ENCODE results near the gene OST4.

The OST4 gene

GRCh38 chr2:27094353-27094984 lies 23.0 kb upstream of the OST4 start:
- Histone ChIP-seq H3K27ac (no peak overlapping the region), H3K36me3 (ENCODE audit: insufficient read depth) (no peaks in the 10 kb centered on the region), H3K9ac (no peak overlapping the region), H3K79me2 (ENCODE audit: insufficient read depth, low read depth) (no peaks in the 10 kb centered on the region), H3K4me3 (IDR thresholded peaks at IDR 0.05; ENCODE audit: insufficient read depth, low read depth, low read length) (no peak overlapping the region), H3K4me1 (ENCODE audit: low read depth, poor library complexity, severe bottlenecking) (no peaks in the 10 kb centered on the region), H2AFZ (ENCODE audit: low read depth) (no peak overlapping the region), H3K27me3 (ENCODE audit: insufficient read depth, low read depth) (no peaks in the 10 kb centered on the region), H4K20me1 (ENCODE audit: insufficient read depth) (no peaks in the 10 kb centered on the region), H3K4me2 (no peak overlapping the region)
- TF ChIP-seq, protein P1, sequence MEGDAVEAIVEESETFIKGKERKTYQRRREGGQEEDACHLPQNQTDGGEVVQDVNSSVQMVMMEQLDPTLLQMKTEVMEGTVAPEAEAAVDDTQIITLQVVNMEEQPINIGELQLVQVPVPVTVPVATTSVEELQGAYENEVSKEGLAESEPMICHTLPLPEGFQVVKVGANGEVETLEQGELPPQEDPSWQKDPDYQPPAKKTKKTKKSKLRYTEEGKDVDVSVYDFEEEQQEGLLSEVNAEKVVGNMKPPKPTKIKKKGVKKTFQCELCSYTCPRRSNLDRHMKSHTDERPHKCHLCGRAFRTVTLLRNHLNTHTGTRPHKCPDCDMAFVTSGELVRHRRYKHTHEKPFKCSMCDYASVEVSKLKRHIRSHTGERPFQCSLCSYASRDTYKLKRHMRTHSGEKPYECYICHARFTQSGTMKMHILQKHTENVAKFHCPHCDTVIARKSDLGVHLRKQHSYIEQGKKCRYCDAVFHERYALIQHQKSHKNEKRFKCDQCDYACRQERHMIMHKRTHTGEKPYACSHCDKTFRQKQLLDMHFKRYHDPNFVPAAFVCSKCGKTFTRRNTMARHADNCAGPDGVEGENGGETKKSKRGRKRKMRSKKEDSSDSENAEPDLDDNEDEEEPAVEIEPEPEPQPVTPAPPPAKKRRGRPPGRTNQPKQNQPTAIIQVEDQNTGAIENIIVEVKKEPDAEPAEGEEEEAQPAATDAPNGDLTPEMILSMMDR (conservative IDR thresholded peaks at IDR 0.05; ENCODE audit: low read depth, low read length) = no peak

DNA sequence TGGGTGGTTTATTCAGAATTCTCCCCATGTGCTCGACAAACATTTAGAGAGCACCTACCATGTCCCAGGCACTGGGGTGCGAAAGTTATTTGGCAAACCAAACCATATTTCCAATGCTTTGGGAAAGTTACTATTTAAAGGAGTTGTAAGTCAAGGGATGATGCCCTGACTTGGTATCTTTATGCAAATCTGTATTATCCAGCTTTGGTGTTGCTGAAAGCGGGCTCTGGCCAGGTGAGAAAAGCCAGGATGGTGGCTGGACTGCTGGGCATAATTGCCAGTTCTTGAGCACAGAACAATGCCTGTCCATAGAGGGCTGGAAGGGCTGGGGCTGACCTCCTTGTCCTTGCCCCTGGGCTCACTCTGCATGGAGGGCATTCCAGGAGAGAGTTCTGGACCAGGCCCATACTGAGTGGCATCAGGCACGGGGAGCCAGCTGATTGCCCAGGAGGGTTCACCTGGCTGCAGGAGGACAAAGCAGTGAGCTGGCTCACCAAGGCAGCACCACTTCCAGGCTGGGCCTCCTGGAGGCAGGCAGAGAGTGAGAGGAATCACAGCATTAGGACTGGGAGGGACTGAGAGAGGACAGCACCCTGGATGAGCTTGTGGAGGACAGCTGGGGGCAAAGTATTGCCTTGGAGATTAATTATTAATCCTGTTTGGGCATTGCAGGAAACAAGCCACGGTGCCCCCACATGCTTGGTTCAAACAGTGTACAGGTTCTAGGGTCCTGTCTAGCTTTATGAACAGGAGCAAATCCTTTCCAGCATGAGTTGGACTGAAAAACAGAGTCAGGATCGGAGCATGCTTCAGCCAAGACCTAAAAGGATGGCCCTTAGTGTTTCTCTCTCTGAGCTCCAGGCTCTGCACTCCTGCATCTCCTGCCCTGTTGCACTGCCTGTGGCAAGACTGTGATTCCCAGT lies 22.2 kb upstream of the OST4 start:
- H3K4me3 ChIP-seq (IDR thresholded peaks at IDR 0.05; ENCODE audit: insufficient read depth, low read depth, low read length) = no peak overlapping the region
- H2AFZ ChIP-seq (ENCODE audit: low read depth) = no peak overlapping the region
- H4K20me1 ChIP-seq (ENCODE audit: insufficient read depth) = no peaks in the 10 kb centered on the region
- no peak overlapping the region for H3K4me2 ChIP-seq
- TF ChIP-seq, protein P1 (conservative IDR thresholded peaks at IDR 0.05; ENCODE audit: low read depth, low read length) = no peak
- H3K27ac ChIP-seq = no peak overlapping the region
- no peak overlapping the region for H3K9ac ChIP-seq
- H3K36me3 ChIP-seq (ENCODE audit: insufficient read depth) = no peaks in the 10 kb centered on the region
- no peaks in the 10 kb centered on the region for H3K79me2 ChIP-seq (ENCODE audit: insufficient read depth, low read depth)
- H3K27me3 ChIP-seq (ENCODE audit: insufficient read depth, low read depth) = no peaks in the 10 kb centered on the region
- no peaks in the 10 kb centered on the region for H3K4me1 ChIP-seq (ENCODE audit: low read depth, poor library complexity, severe bottlenecking)

- no peak overlapping the region for H3K9ac ChIP-seq
- H4K20me1 ChIP-seq (ENCODE audit: insufficient read depth) = no peaks in the 10 kb centered on the region
- H3K4me2 ChIP-seq = no peak overlapping the region
Measured at GRCh38 chr2:27092696-27093429, 21.4 kb upstream of the OST4 start.

More at GRCh38 chr2:27092696-27093429, 21.4 kb upstream of the OST4 start:
- H3K27me3 ChIP-seq (ENCODE audit: insufficient read depth, low read depth) = no peaks in the 10 kb centered on the region
- no peak overlapping the region for H3K4me3 ChIP-seq (IDR thresholded peaks at IDR 0.05; ENCODE audit: insufficient read depth, low read depth, low read length)
- H2AFZ ChIP-seq (ENCODE audit: low read depth) = no peak overlapping the region
- no peaks in the 10 kb centered on the region for H3K36me3 ChIP-seq (ENCODE audit: insufficient read depth)
- peaks cover 3% of the 10 kb centered on the region for H3K4me1 ChIP-seq (ENCODE audit: low read depth, poor library complexity, severe bottlenecking)
- no peaks in the 10 kb centered on the region for H3K79me2 ChIP-seq (ENCODE audit: insufficient read depth, low read depth)
- no peak overlapping the region for H3K27ac ChIP-seq
- TF ChIP-seq, protein P1 (conservative IDR thresholded peaks at IDR 0.05; ENCODE audit: low read depth, low read length) = no peak
